K562 (cell line): ENCODE results near the gene DPEP2.

Experiments used
- BCLAF1 ChIP-seq, 2 experiments: fragments of 450-650 bp in 1 of 2; IDR thresholded peaks; 2 replicates each; pipeline ENCODE4 v1.6.1; 2011 to 2017; ENCODE audit warnings: low read depth in 2 of 2, antibody characterized with exemption in 1 of 2, borderline replicate concordance in 1 of 2, low read length in 1 of 2, mild to moderate bottlenecking in 1 of 2, mixed read lengths in 1 of 2; ENCODE audit not compliant: control insufficient read depth in 1 of 2
- BMI1 ChIP-seq: fragments of 150-350 bp; IDR thresholded peaks from 2 replicates; pipeline ENCODE4 v1.6.1; 2014; ENCODE audit warnings: low read length
- CREM ChIP-seq: IDR thresholded peaks from 2 replicates; pipeline ENCODE4 v1.6.1; 2014; ENCODE audit warnings: antibody characterized with exemption, low read depth
- CTCF ChIP-seq, 3 experiments: IDR thresholded peaks in 2 of 3; conservative IDR thresholded peaks in 1 of 3; 2 replicates each; pipeline ENCODE4 v1.5.1; 2011 to 2012; ENCODE audit warnings: low read length in 3 of 3, mild to moderate bottlenecking in 3 of 3, control low read depth in 2 of 3, improper control_type of control experiment in 1 of 3, inconsistent platforms in 1 of 3, low read depth in 1 of 3, mixed read lengths in 1 of 3, moderate library complexity in 1 of 3; ENCODE audit not compliant: insufficient read depth in 2 of 3
- ETV5 ChIP-seq: sonication (generic); formaldehyde crosslinking; IDR thresholded peaks from 2 replicates; pipeline ENCODE4 v1.4.0; 2020; ENCODE audit warnings: low read depth, mild to moderate bottlenecking, missing genetic modification reagents
- HBP1 ChIP-seq: fragments of 450-650 bp; formaldehyde crosslinking; IDR thresholded peaks from 2 replicates; pipeline ENCODE4 v1.4.0; 2022; ENCODE audit warnings: missing genetic modification characterization
- HDAC6 ChIP-seq: IDR thresholded peaks from 2 replicates; pipeline ENCODE4 v1.6.1; 2012; ENCODE audit warnings: low read depth, mild to moderate bottlenecking, control low read depth, inconsistent platforms, low read length, moderate library complexity
- JUNB ChIP-seq: fragments of 450-650 bp; formaldehyde crosslinking; conservative IDR thresholded peaks from 2 replicates; pipeline ENCODE4 v1.4.0; 2020; ENCODE audit warnings: mild to moderate bottlenecking
- MAX ChIP-seq: sonication (generic); formaldehyde crosslinking; IDR thresholded peaks from 2 replicates; pipeline ENCODE4 v1.9.0; 2022; ENCODE audit warnings: mild to moderate bottlenecking, missing genetic modification reagents
- STAT6 ChIP-seq: sonication (generic); formaldehyde crosslinking; IDR thresholded peaks from 2 replicates; pipeline ENCODE4 v1.8.1; 2023; ENCODE audit warnings: mild to moderate bottlenecking, missing genetic modification reagents
- ZBTB43 ChIP-seq: sonication (generic); formaldehyde crosslinking; IDR thresholded peaks from 2 replicates; pipeline ENCODE4 v1.8.0; 2023; ENCODE audit warnings: mild to moderate bottlenecking, missing genetic modification reagents
- ZNF263 ChIP-seq: sonication (generic); formaldehyde crosslinking; IDR thresholded peaks from 2 replicates; pipeline ENCODE4 v1.8.0; 2022; ENCODE audit warnings: mild to moderate bottlenecking, missing genetic modification reagents, borderline replicate concordance
- ZNF699 ChIP-seq: fragments of 250-450 bp; sonication (Bioruptor Pico); IDR thresholded peaks from 2 replicates; pipeline ENCODE4 v1.8.0; 2021; ENCODE audit warnings: mild to moderate bottlenecking, moderate library complexity; ENCODE audit not compliant: insufficient replicate concordance

GRCh38 chr16:67948015-67948414 lies 51.3 kb downstream of the DPEP2 start:
- TF ChIP-seq CTCF (IDR thresholded peaks at IDR 0.05 in 2 of 3, conservative IDR thresholded peaks at IDR 0.05 in 1 of 3; ENCODE audit: insufficient read depth in 2 of 3, low read depth in 1 of 3, low read length in 3 of 3), result no peak
- TF ChIP-seq ZNF263 (CRISPR knock-in tag), result no peak
- TF ChIP-seq CREM, result no peak
- no peak for TF ChIP-seq ZNF699
- TF ChIP-seq BMI1, result no peak
- no peak for TF ChIP-seq HBP1 (CRISPR knock-in tag)
- TF ChIP-seq STAT6, result no peak
- TF ChIP-seq MAX, result no peak
- no peak for TF ChIP-seq ZBTB43 (CRISPR knock-in tag)
- TF ChIP-seq BCLAF1 (IDR thresholded peaks at IDR 0.05; ENCODE audit: borderline replicate concordance in 1 of 2, control insufficient read depth in 1 of 2, low read depth in 2 of 2, low read length in 1 of 2), result no peak
- TF ChIP-seq HDAC6, result no peak
- TF ChIP-seq ETV5 (CRISPR knock-in tag), result no peak
- TF ChIP-seq JUNB (CRISPR knock-in tag), result no peak
